NCI-H1092 (cell line): ENCODE data around the gene MAD1L1.

Experiments
- DNase-seq: peaks from one replicate; lab custom pipeline; 2025; lab: John Stamatoyannopoulos, UW

The MAD1L1 gene

DNA sequence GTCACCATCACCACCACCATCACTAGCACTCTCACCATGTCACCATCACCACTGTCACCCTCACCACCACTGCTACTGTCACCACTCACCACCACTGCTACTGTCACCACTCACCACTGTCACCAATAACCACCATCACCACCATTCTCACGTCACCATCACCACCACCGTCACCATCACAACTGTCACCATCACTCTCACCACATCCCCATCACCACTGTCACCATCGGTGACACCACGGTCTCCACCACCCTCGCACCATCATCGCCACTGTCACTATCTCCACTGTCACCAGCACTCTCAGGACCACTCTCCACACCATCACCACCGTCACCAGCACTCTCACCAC lies 130.4 kb downstream of the MAD1L1 start:
- no peak for DNase-seq

DNA sequence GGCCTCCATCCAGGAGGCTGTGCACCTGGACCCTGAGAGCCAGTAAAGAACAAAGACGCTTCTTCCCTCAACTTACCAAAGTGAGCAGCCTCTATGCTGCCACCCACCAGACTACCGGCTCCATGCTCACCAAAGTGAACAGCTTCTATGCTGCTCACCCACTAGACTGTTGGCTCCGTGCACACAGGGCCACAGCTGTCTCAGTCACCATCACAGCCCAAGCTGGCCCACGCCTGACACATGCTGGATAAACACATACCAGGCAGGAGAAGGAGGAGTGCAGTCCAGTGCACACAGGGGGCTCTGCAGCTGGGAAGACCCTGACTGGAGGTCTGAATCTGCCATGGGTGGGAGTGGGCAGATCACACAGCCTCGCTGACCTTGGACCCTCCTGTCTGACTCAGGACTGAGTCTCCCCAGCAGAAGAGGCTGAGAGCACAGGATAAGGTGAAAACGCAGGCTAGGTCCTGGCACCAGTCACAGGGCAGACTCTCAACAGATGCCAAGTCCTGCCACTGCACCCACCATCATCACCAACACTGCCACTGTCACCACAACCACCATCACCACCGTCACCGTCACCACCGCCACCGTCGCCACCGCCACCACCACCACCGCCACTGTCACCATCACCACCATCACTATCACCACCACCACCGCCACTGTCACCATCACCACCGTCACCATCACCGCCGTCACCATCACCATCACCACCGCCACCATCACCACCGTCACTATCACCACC lies 130.9 kb downstream of the MAD1L1 start:
- no peak for DNase-seq

DNA sequence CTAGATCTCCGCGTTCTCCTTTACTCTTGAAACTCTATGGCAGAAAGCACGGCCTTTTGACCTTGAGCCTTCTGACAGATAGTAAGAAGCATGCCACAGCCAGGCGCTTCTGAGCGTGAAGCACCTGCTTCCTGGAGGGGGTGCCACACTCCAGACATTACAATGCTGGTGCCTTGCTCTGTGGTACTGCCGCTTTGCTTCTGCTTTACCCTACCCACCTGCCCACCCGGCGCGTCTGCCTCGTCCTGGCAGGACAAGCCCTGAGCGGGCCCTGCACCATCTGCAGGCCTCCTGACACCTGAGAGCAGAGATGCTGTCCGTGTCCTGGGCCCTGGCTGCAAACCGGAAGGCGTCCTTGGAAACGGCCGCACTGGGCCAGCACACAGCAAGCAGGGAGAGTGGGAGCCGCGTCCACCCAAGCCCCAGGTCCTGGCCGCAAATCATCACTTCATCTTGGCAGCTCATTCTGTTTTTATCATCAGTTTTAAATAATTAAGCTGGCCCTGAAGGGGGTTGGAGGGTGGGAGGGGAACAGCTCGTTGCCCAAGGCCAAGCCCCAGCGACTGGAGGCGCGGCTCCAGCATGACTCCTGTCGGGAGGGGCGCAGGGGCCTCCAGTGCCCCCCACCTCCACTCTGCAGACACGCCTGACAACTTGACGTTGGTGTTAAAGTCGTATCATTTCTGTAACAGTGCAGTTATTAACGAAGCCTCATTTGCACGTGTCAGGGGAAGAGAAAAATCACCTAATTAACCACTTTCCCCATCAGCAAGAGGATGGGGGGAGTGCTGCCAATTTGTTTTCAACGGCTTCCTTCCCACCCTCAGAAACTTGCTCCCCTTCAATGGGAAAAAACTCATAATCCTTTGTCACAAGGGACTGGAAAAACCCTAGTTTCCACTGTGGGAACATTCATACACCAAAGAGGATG lies 132.2 kb downstream of the MAD1L1 start:
- DNase-seq = no peak

DNA sequence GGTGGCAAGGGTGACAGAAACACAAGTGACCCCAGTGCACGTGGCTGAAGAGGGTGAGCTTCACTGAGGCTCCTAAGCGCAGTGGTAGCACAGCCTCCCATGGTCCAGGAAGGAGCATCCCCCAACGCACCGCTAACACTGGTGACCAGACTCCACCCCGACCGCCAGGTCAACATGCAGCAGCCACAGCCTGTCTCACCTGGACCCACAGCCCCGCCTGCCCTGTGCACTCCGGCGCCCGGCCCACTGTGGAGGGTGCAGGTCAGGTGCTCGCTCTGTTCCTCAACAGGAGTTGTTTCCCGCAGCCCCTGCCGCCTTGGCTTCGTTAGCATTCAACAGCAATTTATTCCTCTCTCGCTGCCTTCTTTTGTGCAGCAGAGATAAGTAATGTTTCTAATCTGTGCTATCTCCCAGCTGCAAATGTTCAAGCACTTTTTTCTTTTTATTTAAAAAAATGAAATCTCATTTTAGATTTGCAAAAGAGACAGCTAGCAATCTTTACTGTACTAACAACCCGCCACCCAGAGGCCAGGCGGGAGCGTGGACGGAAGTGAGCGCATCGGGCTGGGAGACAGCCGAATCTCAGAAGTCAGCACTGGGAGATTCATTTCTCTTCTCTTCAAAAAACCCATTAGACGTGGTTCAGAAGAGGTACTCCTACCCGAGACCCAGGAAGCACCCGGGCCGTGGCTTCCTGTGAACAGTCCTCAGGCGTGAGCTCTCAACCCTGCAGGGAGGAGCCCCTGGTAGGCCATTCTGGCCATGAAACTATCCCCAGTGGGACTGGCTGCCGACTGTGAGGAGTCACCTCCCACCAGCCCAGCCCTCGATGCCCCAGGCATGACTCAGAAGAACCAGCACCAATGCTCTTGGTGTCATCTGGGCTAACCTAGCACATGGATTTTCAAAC lies 133.4 kb downstream of the MAD1L1 start:
- no peak for DNase-seq

DNA sequence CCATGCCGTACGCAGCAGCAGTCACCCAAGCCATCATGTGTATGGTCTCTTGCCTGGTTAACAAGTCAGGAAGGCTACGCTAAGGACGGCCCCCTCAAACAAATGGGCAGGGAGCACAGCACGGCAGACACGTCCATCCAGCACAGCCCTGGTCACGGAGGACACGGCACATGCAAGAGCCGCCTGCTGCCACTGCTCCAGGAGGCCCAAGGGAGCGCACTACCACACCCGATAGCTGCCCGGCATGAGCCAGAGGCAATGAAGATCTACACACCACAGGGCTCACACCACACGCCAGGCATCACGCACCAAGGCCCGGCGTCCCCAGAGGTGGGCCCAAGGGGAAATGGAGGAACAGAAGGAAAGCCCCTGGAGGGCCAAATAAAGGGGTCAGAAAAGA lies 134.2 kb downstream of the MAD1L1 start:
- no peak for DNase-seq

DNA sequence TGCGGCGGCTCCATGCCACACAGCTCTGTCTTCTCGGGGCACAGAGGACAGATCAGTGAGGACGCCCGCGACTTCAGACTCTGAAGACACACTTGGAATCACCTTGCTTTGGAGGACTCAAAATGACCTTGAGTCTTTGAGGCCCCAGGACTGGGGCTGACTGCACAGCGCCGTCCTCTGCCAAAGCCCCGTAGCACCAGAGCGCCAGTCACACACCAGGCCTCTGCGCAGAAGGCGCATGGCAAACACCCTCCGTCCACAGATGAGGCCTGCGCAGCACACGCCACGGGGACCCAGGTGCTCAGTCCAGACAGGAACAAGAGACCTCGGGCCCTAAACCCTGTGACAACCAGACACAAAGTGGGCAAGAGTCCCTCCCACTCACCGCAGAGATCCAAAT lies 134.7 kb downstream of the MAD1L1 start:
- no peak for DNase-seq

DNA sequence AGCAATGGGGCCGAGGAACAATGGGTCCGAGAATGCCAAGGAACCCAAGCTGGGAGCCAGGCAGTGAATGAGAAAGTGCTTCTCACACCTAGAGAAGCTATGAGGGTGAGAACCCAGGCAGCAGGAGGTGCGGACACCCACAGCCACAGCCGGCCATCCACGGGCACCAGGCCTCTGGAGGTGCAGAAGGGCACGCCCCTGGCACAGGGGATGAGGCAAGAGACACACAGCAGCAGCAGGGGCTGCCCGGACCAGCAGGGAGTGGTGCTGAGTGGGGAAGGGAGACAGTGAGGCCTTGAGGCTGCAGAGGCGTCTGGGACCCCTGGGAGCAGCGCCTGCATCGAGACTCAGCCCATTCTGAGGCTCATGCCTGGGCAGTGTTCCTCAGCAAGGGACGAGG lies 135.3 kb downstream of the MAD1L1 start:
- DNase-seq = no peak

DNA sequence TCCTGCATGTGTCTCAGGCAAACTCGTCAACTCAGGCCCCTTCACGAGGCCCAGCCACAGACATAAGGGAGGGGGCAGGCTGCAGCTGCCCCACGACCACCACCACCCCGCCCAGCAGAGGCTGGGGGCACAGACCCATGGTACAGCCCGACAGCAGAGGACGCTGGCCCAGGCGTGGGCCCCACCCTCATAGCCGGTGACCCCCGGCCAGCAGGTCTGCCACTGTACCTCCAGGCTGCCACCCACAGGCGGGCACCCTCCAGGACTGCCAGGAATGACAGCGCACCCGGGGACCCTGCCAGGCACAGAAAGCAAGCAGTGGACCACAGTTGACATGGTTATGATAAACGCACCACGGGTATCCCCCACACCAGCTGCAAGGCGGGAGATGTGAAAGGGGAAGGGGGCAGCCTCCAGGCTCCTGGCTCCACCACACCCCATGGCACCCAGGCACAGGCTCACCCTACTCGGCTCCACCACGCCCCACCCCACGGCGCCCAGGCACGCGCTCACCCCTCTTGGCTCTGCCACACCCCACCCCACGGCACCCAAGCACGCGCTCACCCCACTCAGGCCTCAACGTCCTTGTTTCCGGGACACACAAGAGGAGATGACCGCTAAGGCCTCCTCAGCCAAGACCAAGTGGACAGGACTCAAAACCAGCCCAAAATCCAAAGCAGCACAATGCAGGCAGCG lies 135.9 kb downstream of the MAD1L1 start:
- DNase-seq = no peak

DNA sequence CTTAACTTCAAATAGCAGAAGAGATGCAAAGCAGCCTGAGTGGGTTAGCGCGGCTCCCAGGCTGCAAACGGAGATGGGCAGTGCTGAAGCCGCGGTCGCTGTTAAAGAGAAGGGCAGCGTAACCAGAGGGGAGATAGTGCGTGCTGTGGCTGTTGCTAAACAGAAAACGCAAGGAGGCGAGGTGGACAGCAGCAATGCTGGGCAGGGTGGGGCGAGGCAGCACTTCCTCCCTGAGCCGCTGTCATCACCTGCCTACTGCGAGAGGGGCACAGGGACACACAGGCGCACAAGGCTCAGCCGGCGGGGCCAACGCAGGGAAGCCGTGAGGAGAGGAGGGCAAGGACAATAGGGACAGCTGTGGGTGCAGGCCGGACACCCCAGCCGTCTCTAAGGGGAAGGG lies 137.3 kb downstream of the MAD1L1 start:
- DNase-seq = no peak

DNA sequence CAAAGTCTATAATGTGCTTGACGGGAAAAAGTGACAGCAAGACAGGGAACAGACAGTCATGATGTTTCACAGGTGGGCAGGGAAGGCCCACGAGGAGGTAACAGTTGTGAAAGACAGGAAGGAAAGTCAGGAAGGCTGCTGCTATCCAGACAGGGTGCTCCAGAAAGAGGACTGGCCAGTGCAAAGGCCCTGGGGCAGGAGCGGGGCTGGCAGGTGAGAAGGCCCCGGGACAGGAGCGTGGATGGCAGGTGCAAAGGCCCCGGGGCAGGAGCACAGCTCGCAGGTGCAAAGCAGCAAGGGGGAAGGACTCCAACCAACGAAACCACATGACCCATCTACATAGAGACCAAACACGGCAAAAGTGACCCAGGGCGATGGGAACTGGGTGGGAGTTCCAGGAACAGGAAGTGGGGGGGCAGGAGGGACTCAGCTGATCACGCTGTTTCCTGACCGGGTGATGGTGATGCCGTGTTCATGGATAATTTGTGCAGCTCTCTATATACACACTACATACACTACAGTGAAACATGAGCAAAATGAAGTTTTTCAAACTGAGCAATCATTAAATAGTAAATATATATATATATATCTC lies 138.2 kb downstream of the MAD1L1 start:
- no peak for DNase-seq

DNA sequence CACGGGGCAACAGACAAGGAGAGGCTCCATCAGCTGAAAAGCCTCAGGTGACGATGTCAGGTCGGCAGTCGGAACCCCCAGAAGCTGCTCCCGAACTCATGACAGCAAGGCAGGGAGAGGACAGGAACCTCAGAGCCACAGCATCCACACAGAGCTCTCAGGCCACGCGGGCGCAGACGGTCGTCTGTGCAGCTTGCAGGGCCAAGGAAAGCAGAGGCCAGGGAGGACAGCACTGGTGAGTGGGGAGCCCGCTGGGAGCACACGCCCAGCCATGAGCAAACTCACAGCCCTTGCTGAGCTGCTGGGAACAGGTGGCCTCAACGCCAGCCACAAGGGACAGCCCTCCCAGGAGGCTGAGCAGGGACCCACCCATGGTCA lies 138.9 kb downstream of the MAD1L1 start:
- no peak for DNase-seq

DNA sequence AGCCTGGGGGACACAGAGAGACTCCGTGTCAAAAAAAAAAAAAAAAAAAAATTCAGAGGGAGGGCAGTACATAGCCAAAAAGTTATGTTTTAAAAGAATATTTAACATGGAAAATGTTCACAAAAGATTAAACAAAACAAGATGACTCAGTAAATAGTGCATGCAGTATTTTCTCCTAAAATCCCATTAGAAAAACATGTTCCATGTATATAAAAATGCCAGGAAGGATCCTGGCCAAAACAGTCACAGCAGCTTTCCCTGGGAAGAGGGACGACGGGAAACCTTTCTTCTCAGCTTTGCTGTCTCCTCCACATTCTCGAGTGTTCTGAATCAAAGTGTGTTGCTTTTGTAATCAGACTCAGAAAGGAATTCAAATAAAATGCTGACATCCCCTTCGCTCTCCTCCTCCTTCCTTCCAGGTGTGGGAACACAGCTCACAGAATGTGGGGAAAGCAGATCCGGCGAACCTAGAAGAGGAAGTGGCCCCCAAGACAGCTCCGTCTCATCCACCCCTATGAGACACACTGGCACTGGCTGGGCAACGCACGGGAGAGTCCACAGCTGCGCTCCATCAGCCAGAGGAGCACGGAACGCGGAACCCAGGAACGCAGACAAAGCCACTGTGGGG lies 139.4 kb downstream of the MAD1L1 start:
- DNase-seq = no peak

DNA sequence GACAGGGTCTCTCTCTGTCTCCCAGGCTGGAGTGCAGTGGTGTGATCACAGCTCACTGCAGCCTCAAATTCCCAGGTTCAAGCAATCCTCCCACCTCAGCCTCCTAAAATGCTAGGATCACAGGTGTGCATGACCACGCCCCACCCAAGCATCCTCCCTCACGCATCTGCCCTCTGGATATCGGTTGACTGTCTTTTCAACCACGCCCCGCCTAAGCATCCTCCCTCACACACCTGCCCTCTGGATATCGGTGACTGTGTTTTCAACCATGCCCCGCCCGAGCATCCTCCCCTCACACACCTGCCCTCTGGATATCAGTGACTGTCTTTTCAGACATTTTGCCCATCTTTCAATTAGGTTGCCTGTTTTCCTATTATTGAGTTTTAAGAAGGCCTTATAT lies 140.5 kb downstream of the MAD1L1 start:
- DNase-seq = no peak

DNA sequence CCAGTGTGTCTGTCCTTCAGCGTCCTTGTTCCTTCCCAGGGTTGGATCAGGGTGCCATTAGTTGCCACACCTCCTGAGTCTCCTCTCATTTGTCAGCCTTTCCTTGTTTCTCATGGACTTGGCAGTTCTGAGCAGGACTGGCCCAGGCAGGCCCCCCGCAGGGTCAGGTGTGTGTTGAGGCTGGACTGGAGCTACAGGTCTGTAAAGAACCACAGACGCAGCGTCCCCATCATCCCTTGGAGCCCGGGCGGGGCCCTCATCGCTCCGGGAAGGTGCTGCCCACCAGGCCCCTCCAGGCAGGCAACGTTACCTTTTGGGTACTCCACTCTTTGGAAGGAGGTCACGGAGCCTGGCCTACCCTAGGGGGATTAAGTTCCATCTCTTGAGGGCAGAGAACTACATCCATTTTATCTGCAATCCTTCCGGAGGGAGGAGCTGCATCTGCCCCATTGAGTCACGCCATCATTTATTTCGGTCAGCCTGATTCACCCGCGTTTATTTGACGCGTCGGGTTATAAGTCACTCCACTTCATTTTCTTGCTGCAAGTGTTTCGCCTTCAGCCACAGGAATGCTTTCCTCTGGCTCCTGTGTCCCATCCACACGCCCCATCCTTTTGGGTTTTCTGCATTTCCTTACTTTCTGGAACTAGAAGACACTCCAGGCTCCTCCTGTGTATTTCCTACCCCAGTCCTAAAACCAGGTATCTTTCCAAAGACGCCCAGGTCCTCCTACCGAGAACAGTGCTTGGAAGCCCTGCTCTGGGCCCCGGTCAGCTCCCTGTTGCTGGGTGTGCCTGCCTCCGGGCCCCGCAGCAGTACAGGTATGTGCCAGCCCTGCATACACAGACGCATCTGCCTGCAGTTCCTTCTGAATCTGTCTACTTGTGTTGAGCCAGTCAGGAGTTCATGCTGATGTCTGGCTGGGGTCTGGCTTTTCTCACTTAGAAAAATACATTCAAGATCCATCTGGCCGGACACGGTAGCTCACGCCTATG lies 141.9 kb downstream of the MAD1L1 start:
- no peak for DNase-seq

DNA sequence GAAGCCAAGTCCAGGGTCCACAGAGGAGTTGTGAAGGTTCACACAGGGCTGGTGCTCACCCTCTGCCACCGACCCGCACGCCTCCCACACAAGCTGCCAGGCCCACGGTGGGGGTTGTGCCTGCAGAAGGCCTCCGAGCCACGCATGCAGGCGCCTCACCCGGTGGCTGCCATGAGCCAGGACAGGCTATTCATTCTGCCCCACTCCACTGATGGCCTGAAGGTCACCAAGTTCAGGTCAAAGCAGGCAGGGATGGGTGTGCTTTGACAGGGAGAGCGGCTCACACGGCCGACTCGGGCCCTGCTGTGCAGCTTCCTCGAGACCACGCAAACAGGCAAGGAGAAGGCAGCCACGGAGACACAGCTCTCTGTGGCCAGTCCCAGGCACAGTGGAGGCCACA lies 143.9 kb downstream of the MAD1L1 start:
- DNase-seq = no peak

DNA sequence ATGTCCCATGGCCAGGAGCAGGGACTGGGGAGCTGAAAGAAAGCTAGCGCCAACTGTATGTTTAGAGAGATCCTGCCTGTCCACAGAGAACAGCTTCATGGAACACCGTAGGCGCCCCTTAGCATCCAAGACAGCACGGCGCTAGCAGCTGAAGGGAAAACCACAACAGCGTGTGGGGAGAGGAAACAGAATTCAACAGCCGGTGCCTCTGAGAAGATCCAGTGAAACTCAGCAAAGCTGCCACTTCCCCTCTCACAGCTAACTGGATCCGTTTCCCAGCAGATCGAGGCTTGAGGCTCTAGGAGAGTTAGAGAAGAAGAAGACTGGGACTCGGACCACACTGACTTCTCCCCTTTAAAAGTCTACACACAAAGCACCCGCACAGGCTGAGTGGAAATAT lies 145.0 kb downstream of the MAD1L1 start:
- no peak for DNase-seq

DNA sequence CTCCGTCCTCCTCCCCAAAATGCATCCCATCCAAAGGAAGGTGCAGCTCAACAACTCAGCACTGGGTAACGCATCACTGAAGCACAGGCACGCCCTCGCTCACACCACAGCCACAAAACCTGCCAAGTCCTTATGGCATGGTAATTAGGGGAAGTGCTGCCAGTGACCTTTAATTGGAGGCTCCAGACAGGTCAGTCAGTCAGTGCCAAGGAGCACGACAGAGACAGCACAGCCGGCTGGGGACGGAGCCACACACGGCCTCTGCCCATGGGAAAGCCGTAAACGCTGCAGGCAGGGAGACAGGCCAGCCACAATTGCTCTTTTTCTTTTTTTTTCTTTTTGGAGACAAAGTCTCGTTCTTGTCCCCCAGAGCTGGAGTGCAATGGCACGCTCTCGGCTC lies 146.5 kb downstream of the MAD1L1 start:
- DNase-seq = no peak

DNA sequence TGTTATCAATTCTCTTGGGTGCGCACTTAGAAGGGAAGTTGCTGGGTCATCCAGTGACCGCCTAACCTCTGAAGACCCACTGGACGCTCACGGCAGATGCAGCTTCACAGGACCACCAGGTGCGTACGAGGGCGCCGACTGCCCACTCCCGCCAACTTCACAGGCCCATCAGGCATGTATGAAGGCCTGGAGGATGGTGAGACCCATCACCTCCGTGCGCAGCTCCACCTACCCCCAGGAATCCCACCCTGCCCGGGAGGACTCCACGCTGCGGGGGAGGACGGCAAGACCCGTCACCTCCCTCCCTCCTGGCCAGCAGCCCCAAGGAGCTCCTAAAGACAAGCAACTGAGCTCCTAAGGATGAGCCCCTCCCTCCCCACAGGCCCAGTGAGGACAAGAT lies 146.9 kb downstream of the MAD1L1 start:
- DNase-seq = no peak

DNA sequence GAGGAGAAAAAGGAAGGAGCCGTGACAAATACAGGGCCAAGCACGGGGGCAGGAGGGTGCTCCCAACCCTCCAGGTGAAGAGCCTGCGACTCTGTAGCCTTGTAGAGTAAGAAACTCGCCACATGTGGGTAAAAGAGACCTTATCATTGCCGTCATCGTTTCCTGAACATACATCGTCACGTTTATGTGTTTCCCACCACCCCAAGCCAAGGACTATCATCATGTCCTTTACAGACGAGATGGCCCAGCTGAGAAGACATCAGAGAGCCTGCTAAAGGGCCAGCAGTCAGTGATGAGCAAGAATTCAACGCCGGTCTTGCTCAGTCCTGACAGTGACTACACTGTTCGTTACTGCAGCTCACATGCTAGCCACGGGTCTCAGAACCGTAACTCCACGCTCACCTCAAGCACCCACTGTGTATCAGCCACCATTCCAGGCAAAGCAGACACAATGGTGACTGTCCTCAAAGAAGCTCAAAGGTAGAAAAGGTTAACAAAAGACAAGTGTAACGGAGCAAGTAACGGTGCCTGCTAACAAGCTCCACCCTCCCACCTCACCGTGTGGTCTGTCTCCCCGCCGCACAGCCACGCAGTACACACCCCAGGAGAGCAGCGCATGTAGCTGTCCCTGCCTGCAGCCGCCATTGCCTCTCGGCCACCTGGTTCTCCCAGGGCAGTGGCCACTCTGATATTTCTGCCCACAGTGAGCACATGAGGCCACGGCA lies 147.8 kb downstream of the MAD1L1 start:
- DNase-seq = no peak
